Chondrocyte (in vitro differentiated cells): Measurements from ENCODE around the gene XPOT. TPM values are rescaled to one million over a fixed set of nuclear protein-coding genes. Genes with fewer than 3 reads are reported as not detected.

ENCODE experiments used
- DNase-seq: peaks from one replicate; pipeline ENCODE4 v3.0.0; 2021; ENCODE audit warnings: mixed read lengths, low spot score
- H3K27ac Mint-ChIP-seq: one replicate; pipeline ENCODE4 v1.8.0; 2021; ENCODE audit warnings: mild to moderate bottlenecking, moderate library complexity, mixed read lengths; ENCODE audit not compliant: unreplicated experiment
- H3K27me3 Mint-ChIP-seq: 2 replicates; pipeline ENCODE4 v1.8.0; 2021; ENCODE audit warnings: low read depth, mixed read lengths
- H3K36me3 Mint-ChIP-seq: 2 replicates; pipeline ENCODE4 v1.8.0; 2021; ENCODE audit warnings: low read depth, mixed read lengths
- H3K4me1 Mint-ChIP-seq: 2 replicates; pipeline ENCODE4 v1.8.0; 2021; ENCODE audit warnings: low read depth, mild to moderate bottlenecking, mixed read lengths
- H3K4me3 Mint-ChIP-seq: one replicate; pipeline ENCODE4 v1.8.0; 2021; ENCODE audit warnings: mild to moderate bottlenecking, moderate library complexity, mixed read lengths; ENCODE audit not compliant: unreplicated experiment
- H3K9me3 Mint-ChIP-seq: 2 replicates; pipeline ENCODE4 v1.8.0; 2021; ENCODE audit warnings: low read depth, mixed read lengths
- CTCF ChIP-seq: fragments of 200-600 bp; sonication (generic); IDR thresholded peaks from 2 replicates; pipeline ENCODE4 v1.5.0; 2021; ENCODE audit warnings: antibody characterized with exemption, mild to moderate bottlenecking, moderate library complexity
- total RNA-seq: library from RNA; stranded (reverse); gene quantifications from 3 replicates; pipeline ENCODE4 v1.2.1, GENCODE V29; 2021

XPOT gene
- total RNA-seq, 1 donor from 2014 or later: 213 TPM

- Mint-ChIP-seq H3K4me3 (no peak overlapping the region), H3K27me3 (no peaks in the 10 kb centered on the region), H3K9me3 (no peaks in the 10 kb centered on the region), H3K36me3 (no peaks in the 10 kb centered on the region), H3K4me1 (peaks cover 4% of the 10 kb centered on the region), H3K27ac (no peak overlapping the region)
- no peak for DNase-seq
- TF ChIP-seq CTCF: peak; percentile 75
Measured at GRCh38 chr12:64392221-64392620, 12.0 kb upstream of the XPOT start.

GRCh38 chr12:64395739-64396138 lies 8.5 kb upstream of the XPOT start:
- Mint-ChIP-seq H3K9me3 (no peaks in the 10 kb centered on the region), H3K27me3 (no peaks in the 10 kb centered on the region), H3K4me1 (peaks cover 4% of the 10 kb centered on the region), H3K27ac (no peak overlapping the region), H3K36me3 (no peaks in the 10 kb centered on the region), H3K4me3 (no peak overlapping the region)
- no peak for DNase-seq
- TF ChIP-seq CTCF: no peak

GRCh38 chr12:64400041-64400440 lies 4.2 kb upstream of the XPOT start:
- no peaks in the 10 kb centered on the region for H3K27me3 Mint-ChIP-seq
- peaks cover 9% of the 10 kb centered on the region for H3K4me1 Mint-ChIP-seq
- H3K9me3 Mint-ChIP-seq: no peaks in the 10 kb centered on the region
- DNase-seq: no peak
- no peak overlapping the region for H3K27ac Mint-ChIP-seq
- no peaks in the 10 kb centered on the region for H3K36me3 Mint-ChIP-seq
- no peak overlapping the region for H3K4me3 Mint-ChIP-seq
- no peak for TF ChIP-seq CTCF

GRCh38 chr12:64402181-64402580 lies 2.0 kb upstream of the XPOT start:
- Mint-ChIP-seq H3K27ac (no peak overlapping the region), H3K4me1 (peaks cover 24% of the 10 kb centered on the region), H3K9me3 (no peaks in the 10 kb centered on the region), H3K36me3 (no peaks in the 10 kb centered on the region), H3K4me3 (no peak overlapping the region), H3K27me3 (no peaks in the 10 kb centered on the region)
- DNase-seq: no peak
- no peak for TF ChIP-seq CTCF

- no peak for DNase-seq
- Mint-ChIP-seq H3K4me1 (peaks cover 44% of the 10 kb centered on the region), H3K36me3 (no peaks in the 10 kb centered on the region), H3K27ac (peak overlapping the region; percentile 97), H3K9me3 (no peaks in the 10 kb centered on the region), H3K27me3 (no peaks in the 10 kb centered on the region), H3K4me3 (peak overlapping the region; percentile 97)
- TF ChIP-seq CTCF: no peak
Measured at GRCh38 chr12:64404470-64405256, 471 bp downstream of the XPOT start.
